ENCODE results near the gene HEATR9.
A peak's percentile ranks its signal among the peaks of the same experiment; 100 is the strongest.

HEATR9 gene

DNA sequence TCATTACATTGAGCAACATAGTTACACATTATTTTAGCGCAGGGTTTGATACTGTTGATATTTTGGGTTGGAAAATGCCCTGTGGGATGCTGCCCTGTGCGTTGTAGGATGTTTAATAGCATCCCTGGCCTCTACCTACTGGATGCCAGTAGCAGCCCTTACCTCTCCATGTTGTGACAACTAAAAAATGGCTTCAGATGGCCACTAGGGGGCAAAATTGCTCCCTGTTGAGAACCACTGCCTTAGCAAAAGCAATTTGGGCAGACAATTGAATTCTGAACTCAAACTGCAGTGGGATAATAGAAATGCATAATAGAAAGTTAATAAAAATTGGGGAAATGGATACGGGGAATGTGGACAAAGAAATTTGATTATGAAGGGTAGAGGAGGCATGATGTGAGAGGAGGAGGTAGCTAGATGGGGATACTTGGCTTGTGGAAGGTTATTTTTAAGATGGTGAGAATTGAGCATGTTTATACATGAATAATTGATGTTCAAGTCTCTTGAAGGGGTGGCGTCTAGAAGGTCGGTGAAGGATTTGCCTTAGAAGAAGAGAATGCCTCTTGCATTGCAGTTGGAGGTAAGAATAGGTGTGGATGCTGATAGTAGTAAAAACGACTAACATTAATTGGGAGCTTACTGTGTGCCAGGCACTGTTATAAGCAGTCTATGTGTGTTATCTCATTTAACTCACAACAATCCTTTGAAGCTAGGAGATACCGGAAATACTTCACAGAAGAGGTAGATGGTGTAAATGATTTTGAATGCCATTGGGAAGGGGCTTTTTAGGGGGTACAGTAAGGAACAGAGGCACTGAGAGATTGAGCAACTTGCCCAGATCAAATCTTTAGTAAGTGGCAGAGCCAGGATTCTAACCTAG, 19.0 kb downstream of the HEATR9 start:
- Histone ChIP-seq H3K4me2 (ENCODE audit: low read length) (no peak overlapping the region), H3K36me3 (ENCODE audit: control insufficient read depth, insufficient read depth, low read length) (no peaks in the 10 kb centered on the region), H3K9me3 (ENCODE audit: control insufficient read depth, low read length) (no peaks in the 10 kb centered on the region), H2AFZ (no peak overlapping the region), H3K79me2 (no peaks in the 10 kb centered on the region), H3K9ac (no peak overlapping the region), H3K27ac (no peak overlapping the region), H3K4me3 (ENCODE audit: low read depth, low read length) (no peak overlapping the region), H3K27me3 (ENCODE audit: control insufficient read depth, insufficient read depth, low read length) (no peaks in the 10 kb centered on the region), H3K4me1 (no peaks in the 10 kb centered on the region)
- TF ChIP-seq, protein P1, sequence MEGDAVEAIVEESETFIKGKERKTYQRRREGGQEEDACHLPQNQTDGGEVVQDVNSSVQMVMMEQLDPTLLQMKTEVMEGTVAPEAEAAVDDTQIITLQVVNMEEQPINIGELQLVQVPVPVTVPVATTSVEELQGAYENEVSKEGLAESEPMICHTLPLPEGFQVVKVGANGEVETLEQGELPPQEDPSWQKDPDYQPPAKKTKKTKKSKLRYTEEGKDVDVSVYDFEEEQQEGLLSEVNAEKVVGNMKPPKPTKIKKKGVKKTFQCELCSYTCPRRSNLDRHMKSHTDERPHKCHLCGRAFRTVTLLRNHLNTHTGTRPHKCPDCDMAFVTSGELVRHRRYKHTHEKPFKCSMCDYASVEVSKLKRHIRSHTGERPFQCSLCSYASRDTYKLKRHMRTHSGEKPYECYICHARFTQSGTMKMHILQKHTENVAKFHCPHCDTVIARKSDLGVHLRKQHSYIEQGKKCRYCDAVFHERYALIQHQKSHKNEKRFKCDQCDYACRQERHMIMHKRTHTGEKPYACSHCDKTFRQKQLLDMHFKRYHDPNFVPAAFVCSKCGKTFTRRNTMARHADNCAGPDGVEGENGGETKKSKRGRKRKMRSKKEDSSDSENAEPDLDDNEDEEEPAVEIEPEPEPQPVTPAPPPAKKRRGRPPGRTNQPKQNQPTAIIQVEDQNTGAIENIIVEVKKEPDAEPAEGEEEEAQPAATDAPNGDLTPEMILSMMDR (IDR thresholded peaks at IDR 0.05), result peak; percentile 77

GRCh38 chr17:35847633-35848373, 20.9 kb downstream of the HEATR9 start:
- no peaks in the 10 kb centered on the region for H3K36me3 ChIP-seq (ENCODE audit: control insufficient read depth, insufficient read depth, low read length)
- no peak overlapping the region for H2AFZ ChIP-seq
- TF ChIP-seq, protein P1 (IDR thresholded peaks at IDR 0.05), result no peak
- H3K27me3 ChIP-seq (ENCODE audit: control insufficient read depth, insufficient read depth, low read length), result no peaks in the 10 kb centered on the region
- H3K4me2 ChIP-seq (ENCODE audit: low read length), result no peak overlapping the region
- no peaks in the 10 kb centered on the region for H3K9me3 ChIP-seq (ENCODE audit: control insufficient read depth, low read length)
- no peak overlapping the region for H3K27ac ChIP-seq
- no peak overlapping the region for H3K4me3 ChIP-seq (ENCODE audit: low read depth, low read length)
- no peak overlapping the region for H3K9ac ChIP-seq
- no peaks in the 10 kb centered on the region for H3K4me1 ChIP-seq
- no peaks in the 10 kb centered on the region for H3K79me2 ChIP-seq

- no peak overlapping the region for H3K4me3 ChIP-seq (ENCODE audit: low read depth, low read length)
- H3K4me1 ChIP-seq, result no peaks in the 10 kb centered on the region
- TF ChIP-seq, protein P1 (IDR thresholded peaks at IDR 0.05), result no peak
- no peak overlapping the region for H2AFZ ChIP-seq
- H3K9me3 ChIP-seq (ENCODE audit: control insufficient read depth, low read length), result no peaks in the 10 kb centered on the region
- no peaks in the 10 kb centered on the region for H3K36me3 ChIP-seq (ENCODE audit: control insufficient read depth, insufficient read depth, low read length)
- no peaks in the 10 kb centered on the region for H3K79me2 ChIP-seq
- H3K9ac ChIP-seq, result no peak overlapping the region
- no peak overlapping the region for H3K27ac ChIP-seq
- no peaks in the 10 kb centered on the region for H3K27me3 ChIP-seq (ENCODE audit: control insufficient read depth, insufficient read depth, low read length)
- no peak overlapping the region for H3K4me2 ChIP-seq (ENCODE audit: low read length)
These were observed 21.7 kb downstream of the HEATR9 start for GRCh38 chr17:35847006-35847405.

DNA sequence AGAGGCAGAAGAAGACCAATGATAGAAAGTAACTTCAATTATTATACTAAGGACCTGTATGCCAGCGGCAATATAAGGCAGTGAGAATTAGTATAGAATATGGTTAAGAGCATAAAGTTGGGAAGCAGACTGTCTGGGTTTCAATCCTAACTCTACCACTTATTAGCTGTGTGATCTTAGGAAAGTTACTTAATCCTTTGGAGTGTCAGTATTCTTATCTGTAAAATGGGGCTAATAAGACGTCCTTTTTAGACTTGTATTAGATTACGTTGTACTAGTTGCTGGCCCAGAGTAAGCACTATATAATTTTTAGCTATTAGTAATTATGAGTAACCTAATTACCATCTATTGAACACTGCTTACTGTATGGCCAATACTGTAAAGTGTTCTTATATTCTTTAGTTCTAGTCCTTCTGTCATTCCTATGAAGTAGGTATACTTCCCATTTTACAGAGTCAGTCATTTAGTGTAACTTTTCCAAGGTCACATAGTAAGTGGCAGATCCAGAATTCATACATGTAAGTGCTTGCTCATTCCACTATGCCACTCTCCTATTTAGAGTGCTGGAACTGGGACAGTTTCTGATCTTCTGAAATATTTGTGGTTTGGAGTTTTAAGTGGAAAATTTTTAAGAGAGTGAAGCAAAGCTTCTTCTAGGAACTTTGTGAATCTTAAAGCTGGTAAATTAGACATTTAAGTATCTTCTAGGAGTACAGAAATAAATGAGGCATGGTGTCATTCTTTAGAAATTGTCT, 22.5 kb downstream of the HEATR9 start:
- Histone ChIP-seq H3K27ac (no peak overlapping the region), H3K4me1 (no peaks in the 10 kb centered on the region), H3K9me3 (ENCODE audit: control insufficient read depth, low read length) (no peaks in the 10 kb centered on the region), H3K9ac (no peak overlapping the region), H2AFZ (no peak overlapping the region), H3K4me3 (ENCODE audit: low read depth, low read length) (no peak overlapping the region), H3K27me3 (ENCODE audit: control insufficient read depth, insufficient read depth, low read length) (no peaks in the 10 kb centered on the region), H3K79me2 (no peaks in the 10 kb centered on the region), H3K36me3 (ENCODE audit: control insufficient read depth, insufficient read depth, low read length) (no peaks in the 10 kb centered on the region), H3K4me2 (ENCODE audit: low read length) (no peak overlapping the region)
- TF ChIP-seq, protein P1 (IDR thresholded peaks at IDR 0.05), result no peak

Data from parathyroid adenoma (tissue), 2 donors.